HEK293 (cell line): ENCODE results near the gene EIF2B2.
A peak's percentile ranks its signal among the peaks of the same experiment; 100 is the strongest.

Experiments
- ZBTB17 ChIP-seq: fragments of 450-650 bp; formaldehyde crosslinking; IDR thresholded peaks from 2 replicates; pipeline ENCODE4 v1.5.1; 2016; ENCODE audit warnings: missing biosample characterization, missing genetic modification characterization
- ZFP41 ChIP-seq: fragments of 450-650 bp; formaldehyde crosslinking; IDR thresholded peaks from 2 replicates; pipeline ENCODE4 v1.5.1; 2016; ENCODE audit warnings: missing biosample characterization, missing genetic modification characterization, borderline replicate concordance
- ZNF10 ChIP-seq: fragments of 450-650 bp; formaldehyde crosslinking; IDR thresholded peaks from 2 replicates; pipeline ENCODE4 v1.5.1; 2017; ENCODE audit warnings: missing biosample characterization, missing genetic modification characterization
- ZNF202 ChIP-seq: fragments of 450-650 bp; formaldehyde crosslinking; IDR thresholded peaks from 2 replicates; pipeline ENCODE4 v1.5.1; 2016; ENCODE audit warnings: missing biosample characterization, missing genetic modification characterization, borderline replicate concordance
- ZNF266 ChIP-seq: fragments of 450-650 bp; formaldehyde crosslinking; IDR thresholded peaks from 2 replicates; pipeline ENCODE4 v1.5.1; 2016; ENCODE audit warnings: missing biosample characterization, missing genetic modification characterization, low read depth
- ZNF514 ChIP-seq: fragments of 450-650 bp; formaldehyde crosslinking; IDR thresholded peaks from 2 replicates; pipeline ENCODE4 v1.5.1; 2016; ENCODE audit warnings: missing biosample characterization, missing genetic modification characterization
- ZNF544 ChIP-seq: fragments of 450-650 bp; formaldehyde crosslinking; IDR thresholded peaks from 2 replicates; pipeline ENCODE4 v1.5.0; 2017; ENCODE audit warnings: missing biosample characterization, missing genetic modification characterization
- ZNF600 ChIP-seq: fragments of 450-650 bp; formaldehyde crosslinking; IDR thresholded peaks from 2 replicates; pipeline ENCODE4 v1.5.1; 2016; ENCODE audit warnings: missing biosample characterization, missing genetic modification characterization
- ZNF677 ChIP-seq: fragments of 450-650 bp; IDR thresholded peaks from 2 replicates; pipeline ENCODE4 v1.5.0; 2018; ENCODE audit warnings: missing biosample characterization, mild to moderate bottlenecking, missing genetic modification characterization, moderate library complexity
- ZNF791 ChIP-seq: fragments of 450-650 bp; formaldehyde crosslinking; IDR thresholded peaks from 2 replicates; pipeline ENCODE4 v1.5.1; 2016; ENCODE audit warnings: missing biosample characterization, missing genetic modification characterization
- TF ChIP-seq, protein P1 (sequence below): fragments of 450-650 bp; formaldehyde crosslinking; IDR thresholded peaks from 2 replicates; pipeline ENCODE4 v1.5.1; 2016; ENCODE audit warnings: missing biosample characterization, missing genetic modification characterization
- TF ChIP-seq, protein P2 (sequence below): fragments of 450-650 bp; formaldehyde crosslinking; IDR thresholded peaks from 2 replicates; pipeline ENCODE4 v1.5.1; 2016; ENCODE audit warnings: missing biosample characterization, missing genetic modification characterization, borderline replicate concordance
- TF ChIP-seq, protein P3 (sequence below): fragments of 450-650 bp; formaldehyde crosslinking; IDR thresholded peaks from 2 replicates; pipeline ENCODE4 v1.5.1; 2017; ENCODE audit warnings: missing biosample characterization, mild to moderate bottlenecking, missing genetic modification characterization, moderate library complexity
- TF ChIP-seq, protein P4 (sequence below): fragments of 450-650 bp; IDR thresholded peaks from 2 replicates; pipeline ENCODE4 v1.5.1; 2018; ENCODE audit warnings: missing biosample characterization, mild to moderate bottlenecking, missing genetic modification characterization
- TF ChIP-seq, protein P5 (sequence below): fragments of 450-650 bp; formaldehyde crosslinking; IDR thresholded peaks from 2 replicates; pipeline ENCODE4 v1.5.1; 2017; ENCODE audit warnings: missing biosample characterization, missing genetic modification characterization
- TF ChIP-seq, protein P6 (sequence below): fragments of 450-650 bp; formaldehyde crosslinking; IDR thresholded peaks from 2 replicates; pipeline ENCODE4 v1.5.1; 2016; ENCODE audit warnings: missing biosample characterization, missing genetic modification characterization
- TF ChIP-seq, protein P7 (sequence below): fragments of 450-650 bp; IDR thresholded peaks from 2 replicates; pipeline ENCODE4 v1.5.1; 2018; ENCODE audit warnings: missing biosample characterization, missing genetic modification characterization

Gene EIF2B2

DNA sequence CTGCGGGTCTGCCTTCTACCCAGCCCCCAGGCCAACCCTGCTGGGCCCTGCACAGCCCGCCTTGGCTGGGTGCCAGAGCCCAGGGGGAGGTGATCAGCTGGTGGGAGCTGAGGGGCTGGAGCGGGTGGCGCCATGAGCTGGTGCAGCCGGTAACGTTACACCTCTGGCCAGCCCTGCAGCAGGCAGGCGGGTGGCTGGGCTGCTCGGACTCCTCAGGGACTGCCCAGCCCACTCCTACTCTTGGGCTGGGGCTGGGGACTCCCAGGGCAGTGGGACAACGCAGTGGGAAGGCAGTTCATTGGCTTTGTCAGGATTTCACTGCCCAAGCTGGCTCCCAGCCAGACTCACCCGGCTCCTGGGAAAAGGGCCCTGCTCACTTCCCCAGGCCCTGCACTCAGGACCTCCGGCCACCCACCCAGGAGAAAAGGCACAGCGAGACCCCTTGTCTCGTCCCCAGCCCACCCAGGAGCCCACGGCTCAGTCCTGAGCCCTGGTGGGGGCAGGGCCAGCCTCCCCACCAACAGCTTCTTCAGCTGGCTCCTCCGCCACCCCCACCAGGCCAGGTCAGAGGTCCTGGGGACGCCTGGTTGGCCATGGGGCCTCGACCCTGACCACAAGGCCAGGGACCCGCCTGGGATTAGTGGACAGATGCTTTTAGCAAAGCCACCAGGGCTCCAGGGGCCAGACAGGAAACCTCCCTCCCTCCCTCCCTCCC, 48.3 kb upstream of the EIF2B2 start (continued):
- TF ChIP-seq ZNF10 (tag by site-specific recombination), result no peak
- TF ChIP-seq, protein P1, sequence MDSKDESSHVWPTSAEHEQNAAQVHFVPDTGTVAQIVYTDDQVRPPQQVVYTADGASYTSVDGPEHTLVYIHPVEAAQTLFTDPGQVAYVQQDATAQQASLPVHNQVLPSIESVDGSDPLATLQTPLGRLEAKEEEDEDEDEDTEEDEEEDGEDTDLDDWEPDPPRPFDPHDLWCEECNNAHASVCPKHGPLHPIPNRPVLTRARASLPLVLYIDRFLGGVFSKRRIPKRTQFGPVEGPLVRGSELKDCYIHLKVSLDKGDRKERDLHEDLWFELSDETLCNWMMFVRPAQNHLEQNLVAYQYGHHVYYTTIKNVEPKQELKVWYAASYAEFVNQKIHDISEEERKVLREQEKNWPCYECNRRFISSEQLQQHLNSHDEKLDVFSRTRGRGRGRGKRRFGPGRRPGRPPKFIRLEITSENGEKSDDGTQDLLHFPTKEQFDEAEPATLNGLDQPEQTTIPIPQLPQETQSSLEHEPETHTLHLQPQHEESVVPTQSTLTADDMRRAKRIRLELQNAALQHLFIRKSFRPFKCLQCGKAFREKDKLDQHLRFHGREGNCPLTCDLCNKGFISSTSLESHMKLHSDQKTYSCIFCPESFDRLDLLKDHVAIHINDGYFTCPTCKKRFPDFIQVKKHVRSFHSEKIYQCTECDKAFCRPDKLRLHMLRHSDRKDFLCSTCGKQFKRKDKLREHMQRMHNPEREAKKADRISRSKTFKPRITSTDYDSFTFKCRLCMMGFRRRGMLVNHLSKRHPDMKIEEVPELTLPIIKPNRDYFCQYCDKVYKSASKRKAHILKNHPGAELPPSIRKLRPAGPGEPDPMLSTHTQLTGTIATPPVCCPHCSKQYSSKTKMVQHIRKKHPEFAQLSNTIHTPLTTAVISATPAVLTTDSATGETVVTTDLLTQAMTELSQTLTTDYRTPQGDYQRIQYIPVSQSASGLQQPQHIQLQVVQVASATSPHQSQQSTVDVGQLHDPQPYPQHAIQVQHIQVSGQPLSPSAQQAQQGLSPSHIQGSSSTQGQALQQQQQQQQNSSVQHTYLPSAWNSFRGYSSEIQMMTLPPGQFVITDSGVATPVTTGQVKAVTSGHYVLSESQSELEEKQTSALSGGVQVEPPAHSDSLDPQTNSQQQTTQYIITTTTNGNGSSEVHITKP (tag by site-specific recombination), result 0 out of 2 replicates have a peak, but pooled peaks have one; percentile 17
- TF ChIP-seq ZNF544, result peak; percentile 55; the same call in 1 of the 2 replicates
- TF ChIP-seq, protein P2, sequence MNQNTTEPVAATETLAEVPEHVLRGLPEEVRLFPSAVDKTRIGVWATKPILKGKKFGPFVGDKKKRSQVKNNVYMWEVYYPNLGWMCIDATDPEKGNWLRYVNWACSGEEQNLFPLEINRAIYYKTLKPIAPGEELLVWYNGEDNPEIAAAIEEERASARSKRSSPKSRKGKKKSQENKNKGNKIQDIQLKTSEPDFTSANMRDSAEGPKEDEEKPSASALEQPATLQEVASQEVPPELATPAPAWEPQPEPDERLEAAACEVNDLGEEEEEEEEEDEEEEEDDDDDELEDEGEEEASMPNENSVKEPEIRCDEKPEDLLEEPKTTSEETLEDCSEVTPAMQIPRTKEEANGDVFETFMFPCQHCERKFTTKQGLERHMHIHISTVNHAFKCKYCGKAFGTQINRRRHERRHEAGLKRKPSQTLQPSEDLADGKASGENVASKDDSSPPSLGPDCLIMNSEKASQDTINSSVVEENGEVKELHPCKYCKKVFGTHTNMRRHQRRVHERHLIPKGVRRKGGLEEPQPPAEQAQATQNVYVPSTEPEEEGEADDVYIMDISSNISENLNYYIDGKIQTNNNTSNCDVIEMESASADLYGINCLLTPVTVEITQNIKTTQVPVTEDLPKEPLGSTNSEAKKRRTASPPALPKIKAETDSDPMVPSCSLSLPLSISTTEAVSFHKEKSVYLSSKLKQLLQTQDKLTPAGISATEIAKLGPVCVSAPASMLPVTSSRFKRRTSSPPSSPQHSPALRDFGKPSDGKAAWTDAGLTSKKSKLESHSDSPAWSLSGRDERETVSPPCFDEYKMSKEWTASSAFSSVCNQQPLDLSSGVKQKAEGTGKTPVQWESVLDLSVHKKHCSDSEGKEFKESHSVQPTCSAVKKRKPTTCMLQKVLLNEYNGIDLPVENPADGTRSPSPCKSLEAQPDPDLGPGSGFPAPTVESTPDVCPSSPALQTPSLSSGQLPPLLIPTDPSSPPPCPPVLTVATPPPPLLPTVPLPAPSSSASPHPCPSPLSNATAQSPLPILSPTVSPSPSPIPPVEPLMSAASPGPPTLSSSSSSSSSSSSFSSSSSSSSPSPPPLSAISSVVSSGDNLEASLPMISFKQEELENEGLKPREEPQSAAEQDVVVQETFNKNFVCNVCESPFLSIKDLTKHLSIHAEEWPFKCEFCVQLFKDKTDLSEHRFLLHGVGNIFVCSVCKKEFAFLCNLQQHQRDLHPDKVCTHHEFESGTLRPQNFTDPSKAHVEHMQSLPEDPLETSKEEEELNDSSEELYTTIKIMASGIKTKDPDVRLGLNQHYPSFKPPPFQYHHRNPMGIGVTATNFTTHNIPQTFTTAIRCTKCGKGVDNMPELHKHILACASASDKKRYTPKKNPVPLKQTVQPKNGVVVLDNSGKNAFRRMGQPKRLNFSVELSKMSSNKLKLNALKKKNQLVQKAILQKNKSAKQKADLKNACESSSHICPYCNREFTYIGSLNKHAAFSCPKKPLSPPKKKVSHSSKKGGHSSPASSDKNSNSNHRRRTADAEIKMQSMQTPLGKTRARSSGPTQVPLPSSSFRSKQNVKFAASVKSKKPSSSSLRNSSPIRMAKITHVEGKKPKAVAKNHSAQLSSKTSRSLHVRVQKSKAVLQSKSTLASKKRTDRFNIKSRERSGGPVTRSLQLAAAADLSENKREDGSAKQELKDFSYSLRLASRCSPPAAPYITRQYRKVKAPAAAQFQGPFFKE (tag by site-specific recombination), result no peak
- TF ChIP-seq, protein P3, sequence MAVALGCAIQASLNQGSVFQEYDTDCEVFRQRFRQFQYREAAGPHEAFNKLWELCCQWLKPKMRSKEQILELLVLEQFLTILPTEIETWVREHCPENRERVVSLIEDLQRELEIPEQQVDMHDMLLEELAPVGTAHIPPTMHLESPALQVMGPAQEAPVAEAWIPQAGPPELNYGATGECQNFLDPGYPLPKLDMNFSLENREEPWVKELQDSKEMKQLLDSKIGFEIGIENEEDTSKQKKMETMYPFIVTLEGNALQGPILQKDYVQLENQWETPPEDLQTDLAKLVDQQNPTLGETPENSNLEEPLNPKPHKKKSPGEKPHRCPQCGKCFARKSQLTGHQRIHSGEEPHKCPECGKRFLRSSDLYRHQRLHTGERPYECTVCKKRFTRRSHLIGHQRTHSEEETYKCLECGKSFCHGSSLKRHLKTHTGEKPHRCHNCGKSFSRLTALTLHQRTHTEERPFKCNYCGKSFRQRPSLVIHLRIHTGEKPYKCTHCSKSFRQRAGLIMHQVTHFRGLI (tag by site-specific recombination), result peak; percentile 97
- TF ChIP-seq ZNF266 (tag by site-specific recombination), result no peak
- TF ChIP-seq ZBTB17, result peak; percentile 76
- TF ChIP-seq ZNF600 (tag by site-specific recombination), result peak; percentile 29; the same call in 1 of the 2 replicates
- no peak for TF ChIP-seq ZNF202 (tag by site-specific recombination)
- TF ChIP-seq, protein P4, sequence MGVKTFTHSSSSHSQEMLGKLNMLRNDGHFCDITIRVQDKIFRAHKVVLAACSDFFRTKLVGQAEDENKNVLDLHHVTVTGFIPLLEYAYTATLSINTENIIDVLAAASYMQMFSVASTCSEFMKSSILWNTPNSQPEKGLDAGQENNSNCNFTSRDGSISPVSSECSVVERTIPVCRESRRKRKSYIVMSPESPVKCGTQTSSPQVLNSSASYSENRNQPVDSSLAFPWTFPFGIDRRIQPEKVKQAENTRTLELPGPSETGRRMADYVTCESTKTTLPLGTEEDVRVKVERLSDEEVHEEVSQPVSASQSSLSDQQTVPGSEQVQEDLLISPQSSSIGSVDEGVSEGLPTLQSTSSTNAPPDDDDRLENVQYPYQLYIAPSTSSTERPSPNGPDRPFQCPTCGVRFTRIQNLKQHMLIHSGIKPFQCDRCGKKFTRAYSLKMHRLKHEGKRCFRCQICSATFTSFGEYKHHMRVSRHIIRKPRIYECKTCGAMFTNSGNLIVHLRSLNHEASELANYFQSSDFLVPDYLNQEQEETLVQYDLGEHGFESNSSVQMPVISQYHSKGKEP, result peak; percentile 45; the same call in 1 of the 2 replicates
- TF ChIP-seq, protein P5, sequence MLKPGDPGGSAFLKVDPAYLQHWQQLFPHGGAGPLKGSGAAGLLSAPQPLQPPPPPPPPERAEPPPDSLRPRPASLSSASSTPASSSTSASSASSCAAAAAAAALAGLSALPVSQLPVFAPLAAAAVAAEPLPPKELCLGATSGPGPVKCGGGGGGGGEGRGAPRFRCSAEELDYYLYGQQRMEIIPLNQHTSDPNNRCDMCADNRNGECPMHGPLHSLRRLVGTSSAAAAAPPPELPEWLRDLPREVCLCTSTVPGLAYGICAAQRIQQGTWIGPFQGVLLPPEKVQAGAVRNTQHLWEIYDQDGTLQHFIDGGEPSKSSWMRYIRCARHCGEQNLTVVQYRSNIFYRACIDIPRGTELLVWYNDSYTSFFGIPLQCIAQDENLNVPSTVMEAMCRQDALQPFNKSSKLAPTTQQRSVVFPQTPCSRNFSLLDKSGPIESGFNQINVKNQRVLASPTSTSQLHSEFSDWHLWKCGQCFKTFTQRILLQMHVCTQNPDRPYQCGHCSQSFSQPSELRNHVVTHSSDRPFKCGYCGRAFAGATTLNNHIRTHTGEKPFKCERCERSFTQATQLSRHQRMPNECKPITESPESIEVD (tag by site-specific recombination), result no peak; the same call in 1 of the 2 replicates
- no peak; the same call in 1 of the 2 replicates for TF ChIP-seq ZNF677 (tag by site-specific recombination)
- TF ChIP-seq, protein P6, sequence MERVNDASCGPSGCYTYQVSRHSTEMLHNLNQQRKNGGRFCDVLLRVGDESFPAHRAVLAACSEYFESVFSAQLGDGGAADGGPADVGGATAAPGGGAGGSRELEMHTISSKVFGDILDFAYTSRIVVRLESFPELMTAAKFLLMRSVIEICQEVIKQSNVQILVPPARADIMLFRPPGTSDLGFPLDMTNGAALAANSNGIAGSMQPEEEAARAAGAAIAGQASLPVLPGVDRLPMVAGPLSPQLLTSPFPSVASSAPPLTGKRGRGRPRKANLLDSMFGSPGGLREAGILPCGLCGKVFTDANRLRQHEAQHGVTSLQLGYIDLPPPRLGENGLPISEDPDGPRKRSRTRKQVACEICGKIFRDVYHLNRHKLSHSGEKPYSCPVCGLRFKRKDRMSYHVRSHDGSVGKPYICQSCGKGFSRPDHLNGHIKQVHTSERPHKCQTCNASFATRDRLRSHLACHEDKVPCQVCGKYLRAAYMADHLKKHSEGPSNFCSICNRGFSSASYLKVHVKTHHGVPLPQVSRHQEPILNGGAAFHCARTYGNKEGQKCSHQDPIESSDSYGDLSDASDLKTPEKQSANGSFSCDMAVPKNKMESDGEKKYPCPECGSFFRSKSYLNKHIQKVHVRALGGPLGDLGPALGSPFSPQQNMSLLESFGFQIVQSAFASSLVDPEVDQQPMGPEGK, result peak; percentile 75
- no peak for TF ChIP-seq ZNF514 (tag by site-specific recombination)
- TF ChIP-seq ZFP41 (tag by site-specific recombination), result no peak
- TF ChIP-seq, protein P7, sequence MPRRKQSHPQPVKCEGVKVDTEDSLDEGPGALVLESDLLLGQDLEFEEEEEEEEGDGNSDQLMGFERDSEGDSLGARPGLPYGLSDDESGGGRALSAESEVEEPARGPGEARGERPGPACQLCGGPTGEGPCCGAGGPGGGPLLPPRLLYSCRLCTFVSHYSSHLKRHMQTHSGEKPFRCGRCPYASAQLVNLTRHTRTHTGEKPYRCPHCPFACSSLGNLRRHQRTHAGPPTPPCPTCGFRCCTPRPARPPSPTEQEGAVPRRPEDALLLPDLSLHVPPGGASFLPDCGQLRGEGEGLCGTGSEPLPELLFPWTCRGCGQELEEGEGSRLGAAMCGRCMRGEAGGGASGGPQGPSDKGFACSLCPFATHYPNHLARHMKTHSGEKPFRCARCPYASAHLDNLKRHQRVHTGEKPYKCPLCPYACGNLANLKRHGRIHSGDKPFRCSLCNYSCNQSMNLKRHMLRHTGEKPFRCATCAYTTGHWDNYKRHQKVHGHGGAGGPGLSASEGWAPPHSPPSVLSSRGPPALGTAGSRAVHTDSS (tag by site-specific recombination), result no peak
- TF ChIP-seq ZNF791 (tag by site-specific recombination), result no peak
